ENCODE data around the gene EVI5.
"Not testable (repeated sequence)": the region's sequence is repeated elsewhere in the genome, so short reads cannot be mapped to it uniquely, and the experiment has no call there.

Gene EVI5

DNA sequence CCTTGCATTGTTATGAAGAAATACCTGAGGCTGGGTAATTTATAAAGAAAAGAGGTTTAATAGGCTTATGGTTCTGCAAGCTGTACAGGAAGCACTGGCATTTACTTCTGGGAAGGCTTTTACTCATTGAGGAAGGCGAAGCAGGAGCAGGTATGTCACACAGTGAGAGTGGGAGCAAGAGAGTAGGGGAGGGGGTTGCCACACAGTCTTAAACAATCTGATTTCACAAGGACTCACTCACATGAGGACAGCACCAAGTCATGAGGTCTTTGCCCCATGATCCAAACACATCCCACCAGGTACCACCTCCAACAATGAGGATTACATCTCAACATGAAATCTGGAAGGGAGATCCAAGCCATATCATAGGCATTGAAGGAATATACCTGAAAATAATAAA is 127.2 kb downstream of the EVI5 start:
- H3K4me1 Mint-ChIP-seq: no peaks in the 10 kb centered on the region
- H3K9me3 Mint-ChIP-seq: peaks cover 21% of the 10 kb centered on the region
- no peak overlapping the region for H3K27ac Mint-ChIP-seq
- no peak for DNase-seq (ENCODE audit: low spot score in 2 of 2)
- H3K36me3 Mint-ChIP-seq: peaks cover 58% of the 10 kb centered on the region
- H3K27me3 Mint-ChIP-seq: no peaks in the 10 kb centered on the region
- no peak overlapping the region for H3K4me3 Mint-ChIP-seq
- ATAC-seq (ENCODE audit: low read depth): no peak

DNA sequence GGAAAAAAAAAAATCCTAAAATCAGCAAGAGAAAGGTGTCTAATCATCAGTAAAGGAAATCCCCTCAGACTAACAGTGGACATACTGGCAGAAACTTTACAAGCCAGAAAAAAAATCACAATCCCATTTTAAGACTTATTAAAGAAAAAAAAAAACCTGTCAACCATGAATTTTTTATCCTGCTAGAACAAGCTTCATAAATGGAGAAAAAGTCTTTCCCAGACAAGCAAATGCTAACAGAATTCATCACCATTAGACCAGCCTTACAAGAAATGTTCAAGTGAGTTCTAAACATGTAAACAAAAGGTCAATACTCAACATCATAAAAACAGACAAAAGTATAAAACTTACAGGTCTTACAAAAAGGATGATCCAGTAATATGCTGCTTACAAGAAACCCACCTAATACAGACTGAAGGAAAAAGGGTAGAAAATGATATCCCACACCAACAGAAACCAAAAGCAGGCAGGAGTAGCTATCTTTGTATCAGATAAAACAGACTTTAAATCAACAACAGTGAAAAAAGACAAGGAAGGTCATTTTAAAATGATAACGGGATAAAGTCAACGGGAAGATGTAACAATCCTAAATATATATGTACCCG is 129.6 kb downstream of the EVI5 start:
- ATAC-seq (ENCODE audit: low read depth): no peak
- H3K4me3 Mint-ChIP-seq: no peak overlapping the region
- H3K36me3 Mint-ChIP-seq: peaks cover 62% of the 10 kb centered on the region
- no peaks in the 10 kb centered on the region for H3K4me1 Mint-ChIP-seq
- no peaks in the 10 kb centered on the region for H3K27me3 Mint-ChIP-seq
- H3K27ac Mint-ChIP-seq: no peak overlapping the region
- H3K9me3 Mint-ChIP-seq: peaks cover 21% of the 10 kb centered on the region
- no peak for DNase-seq (ENCODE audit: low spot score in 2 of 2)

DNA sequence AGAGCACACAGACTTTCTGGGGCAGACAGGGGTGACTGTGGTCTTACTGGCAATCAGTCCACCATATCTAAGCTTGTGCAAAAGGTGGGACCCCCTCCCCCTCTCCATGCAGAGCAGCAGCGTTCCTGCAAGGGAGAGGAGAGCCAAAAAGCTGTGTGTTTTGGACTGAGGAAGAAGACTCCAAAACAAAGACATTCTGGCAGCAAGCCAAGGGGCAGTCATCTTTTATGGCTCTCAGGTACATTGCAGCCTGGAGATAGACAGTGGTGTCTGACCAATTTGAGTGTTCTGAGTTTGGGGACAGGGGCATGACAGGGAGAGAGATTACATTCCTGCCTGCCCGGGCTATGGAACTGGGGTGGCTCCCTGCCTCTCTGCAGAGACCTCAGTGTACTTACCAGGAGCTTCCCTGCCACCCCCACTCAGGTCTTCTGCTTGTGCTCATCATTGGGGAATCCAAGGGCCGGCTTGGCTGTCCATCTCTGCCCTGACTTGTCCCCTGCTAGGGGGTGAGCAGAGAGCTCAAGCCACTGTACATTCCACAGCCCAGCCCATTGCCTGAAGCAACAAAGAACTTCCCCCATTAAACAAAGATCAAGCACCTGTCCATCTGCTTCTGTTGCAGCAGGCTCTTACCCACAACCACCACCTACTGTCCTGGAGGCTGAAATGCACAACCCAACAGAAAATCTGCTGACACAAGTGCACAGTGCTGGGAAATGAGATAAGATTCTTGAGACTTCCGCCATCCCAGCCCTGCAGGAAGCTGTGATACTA is 131.1 kb downstream of the EVI5 start:
- Mint-ChIP-seq H3K27me3 (no peaks in the 10 kb centered on the region), H3K27ac (no peak overlapping the region), H3K4me3 (no peak overlapping the region), H3K9me3 (peaks cover 17% of the 10 kb centered on the region), H3K4me1 (no peaks in the 10 kb centered on the region), H3K36me3 (peaks cover 52% of the 10 kb centered on the region)
- DNase-seq (ENCODE audit: low spot score in 2 of 2) (no peak), ATAC-seq (ENCODE audit: low read depth) (no peak)

GRCh38 chr1:92640686-92641085 is 144.2 kb downstream of the EVI5 start:
- H3K27ac Mint-ChIP-seq; H3K27me3 Mint-ChIP-seq; ATAC-seq (ENCODE audit: low read depth); H3K4me1 Mint-ChIP-seq; H3K9me3 Mint-ChIP-seq; H3K4me3 Mint-ChIP-seq; DNase-seq (ENCODE audit: low spot score in 2 of 2): not testable (repeated sequence)
- peaks cover 19% of the 10 kb centered on the region for H3K36me3 Mint-ChIP-seq

DNA sequence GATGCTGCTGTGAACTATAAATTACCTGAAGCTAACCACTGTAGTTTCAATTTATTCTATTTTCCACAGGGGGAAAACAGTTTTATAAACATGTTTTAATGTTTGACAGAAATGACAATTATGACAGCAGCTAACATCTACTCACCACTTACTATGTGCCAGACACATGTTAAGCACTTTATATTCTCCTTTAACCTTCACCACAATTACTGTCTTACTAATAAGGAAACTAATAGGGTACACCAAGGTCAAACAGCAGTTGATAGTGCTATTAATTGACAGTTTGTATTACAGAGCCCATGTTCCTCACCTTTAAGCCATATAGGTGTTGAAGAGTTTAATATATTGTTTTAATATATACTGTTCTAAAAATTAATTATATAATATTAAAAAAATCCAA is 146.4 kb downstream of the EVI5 start:
- H3K9me3 Mint-ChIP-seq: peaks cover 3% of the 10 kb centered on the region
- ATAC-seq (ENCODE audit: low read depth) (no peak), DNase-seq (ENCODE audit: low spot score in 2 of 2) (no peak)
- H3K36me3 Mint-ChIP-seq: peaks cover 28% of the 10 kb centered on the region
- H3K27ac Mint-ChIP-seq: no peak overlapping the region
- no peak overlapping the region for H3K4me3 Mint-ChIP-seq
- H3K4me1 Mint-ChIP-seq: no peaks in the 10 kb centered on the region
- no peaks in the 10 kb centered on the region for H3K27me3 Mint-ChIP-seq

GRCh38 chr1:92635203-92635602 is 149.7 kb downstream of the EVI5 start:
- H3K36me3 Mint-ChIP-seq: peaks cover 28% of the 10 kb centered on the region
- H3K4me3 Mint-ChIP-seq; ATAC-seq (ENCODE audit: low read depth); H3K27me3 Mint-ChIP-seq; DNase-seq (ENCODE audit: low spot score in 2 of 2); H3K4me1 Mint-ChIP-seq; H3K27ac Mint-ChIP-seq; H3K9me3 Mint-ChIP-seq: not testable (repeated sequence)

GRCh38 chr1:92623187-92623778 is 161.6 kb downstream of the EVI5 start:
- Mint-ChIP-seq H3K4me3 (no peak overlapping the region), H3K27me3 (no peaks in the 10 kb centered on the region), H3K4me1 (no peaks in the 10 kb centered on the region), H3K36me3 (peaks cover 8% of the 10 kb centered on the region), H3K9me3 (no peaks in the 10 kb centered on the region), H3K27ac (no peak overlapping the region)
- DNase-seq (ENCODE audit: low spot score in 2 of 2) (no peak), ATAC-seq (ENCODE audit: low read depth) (no peak)

GRCh38 chr1:92619466-92620189 is 165.3 kb downstream of the EVI5 start:
- Mint-ChIP-seq H3K36me3 (peaks cover 22% of the 10 kb centered on the region), H3K9me3 (no peaks in the 10 kb centered on the region), H3K27ac (no peak overlapping the region), H3K4me1 (no peaks in the 10 kb centered on the region), H3K4me3 (no peak overlapping the region), H3K27me3 (no peaks in the 10 kb centered on the region)
- ATAC-seq (ENCODE audit: low read depth) (no peak), DNase-seq (ENCODE audit: low spot score in 2 of 2) (no peak)

GRCh38 chr1:92601044-92601443 is 183.9 kb downstream of the EVI5 start:
- Mint-ChIP-seq H3K36me3 (peaks cover 14% of the 10 kb centered on the region), H3K4me1 (peaks cover 2% of the 10 kb centered on the region), H3K9me3 (peaks cover 2% of the 10 kb centered on the region), H3K27me3 (no peaks in the 10 kb centered on the region), H3K27ac (no peak overlapping the region), H3K4me3 (no peak overlapping the region)
- no peak for DNase-seq (ENCODE audit: low spot score in 2 of 2)
- no peak for ATAC-seq (ENCODE audit: low read depth)

- ATAC-seq (ENCODE audit: low read depth) (no peak), DNase-seq (ENCODE audit: low spot score in 2 of 2) (no peak)
- Mint-ChIP-seq H3K4me1 (peaks cover 2% of the 10 kb centered on the region), H3K27ac (peak overlapping the region; percentile 9), H3K36me3 (peaks cover 12% of the 10 kb centered on the region), H3K9me3 (peaks cover 2% of the 10 kb centered on the region), H3K4me3 (no peak overlapping the region), H3K27me3 (no peaks in the 10 kb centered on the region)
These were observed 185.7 kb downstream of the EVI5 start for GRCh38 chr1:92599184-92599583.

DNA sequence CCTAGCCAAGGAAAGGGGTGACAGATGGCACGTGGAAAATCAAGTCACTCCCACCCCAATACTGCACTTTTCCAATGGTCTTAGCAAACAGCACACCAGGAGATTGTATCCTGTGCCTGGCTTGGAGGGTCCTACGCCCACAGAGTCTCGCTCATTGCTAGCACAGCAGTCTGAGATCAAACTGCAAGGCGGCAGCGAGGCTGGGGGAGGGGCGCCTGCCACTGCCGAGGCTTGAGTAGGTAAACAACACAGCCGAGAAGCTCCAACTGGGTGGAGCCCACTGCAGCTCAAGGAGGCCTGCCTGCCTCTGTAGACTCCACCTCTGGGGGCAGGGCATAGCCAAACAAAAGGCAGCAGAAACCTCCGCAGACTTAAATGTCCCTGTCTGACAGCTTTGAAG is 195.5 kb downstream of the EVI5 start:
- ATAC-seq (ENCODE audit: low read depth); H3K27me3 Mint-ChIP-seq; H3K4me3 Mint-ChIP-seq; H3K9me3 Mint-ChIP-seq; DNase-seq (ENCODE audit: low spot score in 2 of 2); H3K27ac Mint-ChIP-seq; H3K4me1 Mint-ChIP-seq: not testable (repeated sequence)
- peaks cover 31% of the 10 kb centered on the region for H3K36me3 Mint-ChIP-seq

DNA sequence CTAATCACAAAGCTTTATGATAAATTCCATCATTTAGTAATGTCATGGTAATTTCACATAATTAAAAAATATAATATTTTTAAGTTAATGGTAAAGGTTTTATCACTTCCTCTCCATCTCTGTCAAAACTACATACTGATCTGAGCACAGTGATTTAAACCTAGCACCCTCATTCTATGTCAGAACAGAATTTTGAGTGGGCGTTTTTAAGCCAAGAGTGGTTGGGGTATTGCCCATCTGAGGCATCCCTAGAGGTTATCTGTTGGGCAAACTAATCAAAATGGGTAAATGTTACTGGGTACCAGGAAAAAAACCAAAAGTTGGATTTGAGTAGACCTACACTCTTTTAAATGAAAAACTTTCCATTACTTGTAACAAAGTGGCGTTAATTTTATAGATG is 197.5 kb downstream of the EVI5 start:
- no peaks in the 10 kb centered on the region for H3K4me1 Mint-ChIP-seq
- no peaks in the 10 kb centered on the region for H3K27me3 Mint-ChIP-seq
- H3K4me3 Mint-ChIP-seq: no peak overlapping the region
- no peak overlapping the region for H3K27ac Mint-ChIP-seq
- H3K9me3 Mint-ChIP-seq: peaks cover 2% of the 10 kb centered on the region
- DNase-seq (ENCODE audit: low spot score in 2 of 2) (no peak), ATAC-seq (ENCODE audit: low read depth) (no peak)
- H3K36me3 Mint-ChIP-seq: peaks cover 22% of the 10 kb centered on the region

DNA sequence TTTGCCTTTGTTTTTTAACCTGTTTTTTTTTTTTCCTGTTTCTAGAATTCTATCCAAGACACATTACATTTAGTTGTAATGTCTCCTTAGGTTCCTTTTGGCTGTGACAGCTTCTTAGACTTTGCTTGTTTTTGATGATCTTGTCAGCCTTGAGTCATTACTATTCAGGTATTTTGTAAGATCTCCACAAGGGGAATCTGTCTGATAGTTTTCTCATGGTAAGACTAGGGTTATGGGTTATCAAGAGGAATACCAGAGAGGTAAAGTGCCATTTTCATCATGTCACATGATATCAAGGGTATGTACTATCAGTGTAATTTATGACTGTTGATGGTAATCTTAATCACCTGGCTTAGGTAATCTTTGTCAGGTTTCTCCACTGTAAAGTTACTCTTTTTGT is 199.1 kb downstream of the EVI5 start:
- Mint-ChIP-seq H3K9me3 (peaks cover 2% of the 10 kb centered on the region), H3K27ac (no peak overlapping the region), H3K4me3 (no peak overlapping the region), H3K4me1 (no peaks in the 10 kb centered on the region), H3K27me3 (no peaks in the 10 kb centered on the region), H3K36me3 (peaks cover 21% of the 10 kb centered on the region)
- no peak for ATAC-seq (ENCODE audit: low read depth)
- no peak for DNase-seq (ENCODE audit: low spot score in 2 of 2)

DNA sequence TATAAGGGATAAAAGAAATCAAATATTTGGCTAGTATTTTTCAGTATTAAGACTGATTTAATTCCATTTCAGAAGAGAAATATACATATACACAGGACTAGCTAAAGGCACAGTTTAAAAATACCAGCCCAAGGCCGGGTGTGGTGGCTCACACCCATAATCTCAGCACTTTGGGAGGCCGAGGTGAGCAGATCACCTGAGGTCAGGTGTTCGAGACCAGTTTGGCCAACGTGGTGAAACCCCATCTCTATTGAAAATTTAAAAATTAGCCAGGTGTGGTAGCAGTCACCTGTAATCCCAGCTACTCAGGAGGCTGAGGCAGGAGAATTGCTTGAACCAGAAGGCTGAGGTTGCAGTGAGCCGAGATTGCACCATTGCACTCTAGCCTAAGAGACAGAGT is 200.1 kb downstream of the EVI5 start:
- ATAC-seq (ENCODE audit: low read depth); H3K27me3 Mint-ChIP-seq; H3K4me3 Mint-ChIP-seq; H3K9me3 Mint-ChIP-seq; H3K27ac Mint-ChIP-seq; H3K4me1 Mint-ChIP-seq; DNase-seq (ENCODE audit: low spot score in 2 of 2): not testable (repeated sequence)
- peaks cover 16% of the 10 kb centered on the region for H3K36me3 Mint-ChIP-seq

Data from memory B cell (primary cell).